Measurements from ENCODE around the gene HUS1B.
A peak's percentile ranks its signal among the peaks of the same experiment; 100 is the strongest.

HUS1B gene

GRCh38 chr6:650098-650497 lies 6.8 kb downstream of the HUS1B start:
- H3K4me3 ChIP-seq (ENCODE audit: low read depth, low read length), result no peak overlapping the region
- no peak for TF ChIP-seq CTCF (IDR thresholded peaks at IDR 0.05; ENCODE audit: insufficient read depth, low read depth, low read length, missing control alignments)
- DNase-seq (ENCODE audit: low read depth), result no peak

GRCh38 chr6:642805-643204 lies 14.1 kb downstream of the HUS1B start:
- DNase-seq (ENCODE audit: low read depth), result no peak
- TF ChIP-seq CTCF (IDR thresholded peaks at IDR 0.05; ENCODE audit: insufficient read depth, low read depth, low read length, missing control alignments), result no peak
- no peak overlapping the region for H3K4me3 ChIP-seq (ENCODE audit: low read depth, low read length)

- no peak for TF ChIP-seq CTCF (IDR thresholded peaks at IDR 0.05; ENCODE audit: insufficient read depth, low read depth, low read length, missing control alignments)
- H3K4me3 ChIP-seq (ENCODE audit: low read depth, low read length), result no peak overlapping the region
- no peak for DNase-seq (ENCODE audit: low read depth)
These were observed 15.5 kb downstream of the HUS1B start for GRCh38 chr6:641225-641985.

- no peak for TF ChIP-seq CTCF (IDR thresholded peaks at IDR 0.05; ENCODE audit: insufficient read depth, low read depth, low read length, missing control alignments)
- peak; percentile 54 for DNase-seq (ENCODE audit: low read depth)
- H3K4me3 ChIP-seq (ENCODE audit: low read depth, low read length), result no peak overlapping the region
These were observed 20.4 kb downstream of the HUS1B start for GRCh38 chr6:636488-636887.

GRCh38 chr6:635233-635632 lies 21.7 kb downstream of the HUS1B start:
- no peak for DNase-seq (ENCODE audit: low read depth)
- no peak overlapping the region for H3K4me3 ChIP-seq (ENCODE audit: low read depth, low read length)
- TF ChIP-seq CTCF (IDR thresholded peaks at IDR 0.05; ENCODE audit: insufficient read depth, low read depth, low read length, missing control alignments), result no peak

- no peak for DNase-seq (ENCODE audit: low read depth)
- no peak overlapping the region for H3K4me3 ChIP-seq (ENCODE audit: low read depth, low read length)
- TF ChIP-seq CTCF (IDR thresholded peaks at IDR 0.05; ENCODE audit: insufficient read depth, low read depth, low read length, missing control alignments), result no peak
These were observed 23.3 kb downstream of the HUS1B start for GRCh38 chr6:633611-634010.

GRCh38 chr6:628766-629165 lies 28.1 kb downstream of the HUS1B start:
- no peak for TF ChIP-seq CTCF (IDR thresholded peaks at IDR 0.05; ENCODE audit: insufficient read depth, low read depth, low read length, missing control alignments)
- H3K4me3 ChIP-seq (ENCODE audit: low read depth, low read length), result no peak overlapping the region
- DNase-seq (ENCODE audit: low read depth), result peak; percentile 38
